ENCODE measurements around the gene MORF4L2.
"Not testable (repeated sequence)": the region's sequence is repeated elsewhere in the genome, so short reads cannot be mapped to it uniquely, and the experiment has no call there.

Gene MORF4L2

GRCh38 chrX:103678199-103678993 lies 8.1 kb downstream of the MORF4L2 start:
- no peak for DNase-seq (ENCODE audit: low read depth in 2 of 2)

DNA sequence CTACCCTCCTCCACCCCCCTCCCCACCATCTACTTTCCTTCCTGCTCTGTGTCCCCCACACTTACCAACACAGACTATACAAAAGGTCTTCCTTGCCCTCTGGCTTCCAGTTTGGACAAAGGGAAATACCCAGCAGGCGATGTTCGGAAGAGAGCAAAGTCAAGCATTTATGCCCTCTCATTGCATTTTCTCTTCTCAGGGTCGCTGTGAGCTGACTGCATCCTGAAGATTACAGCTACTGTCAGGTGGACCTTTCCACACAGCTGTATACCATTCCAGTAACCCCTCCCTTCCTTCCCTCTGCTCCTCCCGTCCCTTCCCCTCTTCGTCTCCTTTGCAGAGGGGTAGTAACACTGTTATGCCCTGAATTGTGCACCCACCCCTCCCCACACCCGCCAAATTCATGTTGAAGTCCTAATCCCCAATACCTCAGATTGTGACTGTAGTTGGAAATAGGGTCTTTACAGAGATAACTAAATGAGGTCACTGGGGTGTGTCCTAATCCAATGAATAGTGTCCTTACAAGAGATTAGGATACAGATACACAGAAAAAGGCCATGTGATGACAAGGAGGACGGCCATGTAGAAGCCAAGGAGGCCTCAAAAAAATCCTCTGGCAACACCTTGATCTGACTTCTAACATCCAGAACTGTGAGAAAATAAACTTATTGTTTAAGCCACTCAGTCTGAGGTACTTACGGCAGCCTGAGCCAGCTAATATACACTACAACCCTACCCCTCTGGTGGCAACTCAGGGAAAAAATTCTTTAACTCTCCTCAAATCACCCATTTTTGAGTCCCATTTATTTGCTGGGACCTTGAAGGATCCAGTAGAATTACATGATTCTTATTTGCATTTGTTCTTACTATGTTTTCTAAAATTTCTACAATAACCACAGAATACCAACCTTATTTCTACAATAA lies 11.7 kb downstream of the MORF4L2 start:
- DNase-seq (ENCODE audit: low read depth in 2 of 2): no peak

DNA sequence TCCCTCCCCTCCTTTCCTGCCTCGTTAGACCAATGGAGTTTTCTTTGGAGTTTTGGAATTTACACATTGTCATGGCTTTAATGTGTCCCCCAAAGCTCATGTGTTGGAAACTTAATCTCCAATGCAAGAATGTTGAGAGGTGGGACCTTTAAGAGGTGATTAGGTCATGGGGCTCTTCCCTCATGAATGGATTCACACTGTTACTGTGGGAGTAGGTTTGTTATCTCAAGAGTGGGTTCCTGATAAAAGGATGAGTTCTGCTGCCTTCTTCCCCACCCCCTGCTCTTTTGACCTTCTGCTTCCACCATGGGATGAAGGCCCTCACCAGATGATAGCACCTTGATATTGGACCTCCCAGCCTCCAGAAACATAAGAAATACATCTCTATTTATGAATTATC lies 16.8 kb downstream of the MORF4L2 start:
- no peak for DNase-seq (ENCODE audit: low read depth in 2 of 2)

GRCh38 chrX:103666202-103667107 lies 20.0 kb downstream of the MORF4L2 start:
- no peak for DNase-seq (ENCODE audit: low read depth in 2 of 2)

- no peak for DNase-seq (ENCODE audit: low read depth in 2 of 2)
Measured at GRCh38 chrX:103663981-103664762, 22.3 kb downstream of the MORF4L2 start.

- DNase-seq (ENCODE audit: low read depth in 2 of 2): not testable (repeated sequence)
Measured at GRCh38 chrX:103659460-103659859, 27.0 kb downstream of the MORF4L2 start.

GRCh38 chrX:103658681-103659433 lies 27.6 kb downstream of the MORF4L2 start:
- DNase-seq (ENCODE audit: low read depth in 2 of 2): no peak

DNA sequence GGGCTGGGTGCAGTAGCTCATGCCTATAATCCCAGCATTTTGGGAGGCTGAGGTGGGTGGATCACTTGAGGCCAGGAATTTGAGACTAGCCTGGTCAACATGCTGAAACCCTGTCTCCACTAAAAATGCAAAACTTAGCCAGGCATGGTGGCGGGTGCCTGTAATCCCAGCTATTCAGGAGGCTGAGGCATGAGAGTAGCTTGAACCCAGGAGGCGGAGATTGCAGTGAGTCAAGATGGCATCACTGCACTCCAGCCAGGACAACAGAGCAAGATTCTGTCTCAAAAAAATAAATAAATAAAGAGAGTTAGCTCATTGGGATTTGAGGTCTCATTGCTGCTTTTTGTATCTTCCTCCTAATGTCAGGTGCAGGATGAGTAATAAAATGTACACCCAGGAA lies 29.4 kb downstream of the MORF4L2 start:
- DNase-seq (ENCODE audit: low read depth in 2 of 2): not testable (repeated sequence)

- no peak for DNase-seq (ENCODE audit: low read depth in 2 of 2)
Measured at GRCh38 chrX:103656617-103657016, 29.9 kb downstream of the MORF4L2 start.

- DNase-seq (ENCODE audit: low read depth in 2 of 2): not testable (repeated sequence)
Measured at GRCh38 chrX:103655230-103656000, 31.1 kb downstream of the MORF4L2 start.

- no peak for DNase-seq (ENCODE audit: low read depth in 2 of 2)
Measured at GRCh38 chrX:103651151-103651773, 35.2 kb downstream of the MORF4L2 start.

GRCh38 chrX:103647630-103648029 lies 38.9 kb downstream of the MORF4L2 start:
- DNase-seq (ENCODE audit: low read depth in 2 of 2): no peak

DNA sequence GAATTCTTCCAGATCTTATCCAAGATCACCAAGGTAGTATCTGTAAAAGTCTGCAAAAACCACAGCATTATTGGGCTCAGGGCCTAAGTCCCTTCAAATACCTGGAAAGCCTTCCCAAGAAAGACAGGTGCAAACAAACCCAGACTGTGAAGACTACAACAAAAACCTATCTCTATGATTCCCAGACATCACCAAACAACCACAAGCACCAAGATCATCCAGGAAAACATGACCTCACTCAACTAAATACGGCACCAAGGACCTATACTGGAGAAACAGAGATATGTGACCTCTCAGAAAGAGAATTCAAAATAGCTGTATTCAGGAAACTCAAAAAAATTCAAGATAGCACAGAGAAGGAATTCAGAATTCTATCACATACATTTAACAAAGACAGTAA lies 42.4 kb downstream of the MORF4L2 start:
- no peak for DNase-seq (ENCODE audit: low read depth in 2 of 2)

DNA sequence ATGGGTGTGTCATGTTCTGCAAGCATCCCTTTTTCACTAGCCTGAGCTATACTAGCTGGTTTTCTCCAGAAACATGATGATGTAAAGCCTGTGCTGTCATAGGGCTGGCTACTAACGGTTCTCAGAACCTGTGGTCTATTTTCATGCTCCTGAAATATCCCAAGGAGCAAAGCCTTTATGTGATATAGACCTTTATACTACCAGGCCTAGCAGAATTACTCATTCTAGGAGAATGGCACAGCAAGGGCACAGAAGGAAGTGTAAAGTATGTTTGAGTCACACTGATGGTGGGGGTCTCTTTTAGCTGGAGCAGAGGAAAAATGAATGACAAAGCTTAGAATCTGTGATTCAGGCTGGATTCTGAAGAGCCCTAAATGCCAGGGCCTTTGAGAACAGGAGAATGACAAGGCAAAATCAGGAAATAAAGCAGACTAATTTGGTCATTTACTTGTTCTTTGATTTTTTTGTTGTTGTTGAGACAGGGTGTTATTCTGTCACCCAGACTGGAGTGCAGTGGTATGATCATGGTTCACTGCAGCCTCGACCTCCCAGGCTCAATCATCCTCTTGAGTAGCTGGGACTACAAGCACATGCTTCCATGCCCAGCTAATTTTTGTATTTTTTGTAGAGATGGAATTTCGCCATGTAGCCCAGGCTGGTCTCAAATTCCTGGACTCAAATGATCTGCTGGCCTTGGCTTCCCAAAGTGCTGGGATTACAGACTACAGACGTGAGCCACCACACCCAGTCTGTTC lies 45.9 kb downstream of the MORF4L2 start:
- no peak for DNase-seq (ENCODE audit: low read depth in 2 of 2)

- DNase-seq (ENCODE audit: low read depth in 2 of 2): not testable (repeated sequence)
Measured at GRCh38 chrX:103638479-103639346, 47.8 kb downstream of the MORF4L2 start.

- DNase-seq (ENCODE audit: low read depth in 2 of 2): no peak
Measured at GRCh38 chrX:103637604-103638338, 48.7 kb downstream of the MORF4L2 start.

All from stimulated activated CD4-positive, alpha-beta T cell treated with anti-CD3 and anti-CD28 coated beads, Interleukin-1b, Interleukin-23, amount 100 ng/mL, for 4 hours (primary cell).